Measurements from ENCODE around the gene RNF138.

GRCh38 chr18:32092422-32093101 lies 888 bp downstream of the RNF138 start:
- TF ChIP-seq CTCF (IDR thresholded peaks at IDR 0.05; ENCODE audit: insufficient read depth, low read length, poor library complexity, severe bottlenecking): no peak
- TF ChIP-seq EZH2phosphoT487 (conservative IDR thresholded peaks at IDR 0.05; ENCODE audit: low read length): no peak

All from SU-DHL-6 (cell line).